OCI-LY3 (cell line): ENCODE data around the gene TMEM240.
A peak's percentile ranks its signal among the peaks of the same experiment; 100 is the strongest.
"Not testable (repeated sequence)": the region's sequence is repeated elsewhere in the genome, so short reads cannot be mapped to it uniquely, and the experiment has no call there.

Experiments used
- H2AFZ ChIP-seq: fragments of 200-600, 300-600 bp; shearing (Covaris generic); 2 replicates; pipeline ENCODE4 v1.6.0; 2014; ENCODE audit warnings: antibody characterized with exemption, low read depth, low read length
- H3K27ac ChIP-seq: fragments of 200-600, 300-600 bp; sonication (generic); 2 replicates; pipeline ENCODE4 v1.5.1; 2014; ENCODE audit warnings: mild to moderate bottlenecking, low read length, moderate library complexity, mixed read lengths
- H3K27me3 ChIP-seq: fragments of 200-600, 300-600 bp; sonication (generic); 2 replicates; pipeline ENCODE4 v1.6.1; 2014; ENCODE audit warnings: low read depth, low read length, mixed read lengths
- H3K36me3 ChIP-seq: fragments of 200-600, 300-600 bp; sonication (generic); replicated peaks from 2 replicates; pipeline ENCODE3; 2014; ENCODE audit warnings: low read depth, low read length, mixed read lengths
- H3K4me1 ChIP-seq: fragments of 300-600, 200-600 bp; sonication (generic); 2 replicates; pipeline ENCODE4 v1.6.1; 2014; ENCODE audit warnings: low read length, mixed read lengths
- H3K4me2 ChIP-seq: fragments of 200-600, 300-600 bp; sonication (generic); 2 replicates; pipeline ENCODE4 v1.6.1; 2014; ENCODE audit warnings: low read length, mixed read lengths
- H3K4me3 ChIP-seq: fragments of 300-600, 200-600 bp; sonication (generic); 2 replicates; pipeline ENCODE4 v1.5.1; 2014; ENCODE audit warnings: antibody characterized with exemption, mild to moderate bottlenecking, low read length, moderate library complexity
- H3K79me2 ChIP-seq: fragments of 300-600, 200-600 bp; shearing (Covaris generic); 2 replicates; pipeline ENCODE4 v1.6.1; 2014; ENCODE audit warnings: mild to moderate bottlenecking, low read length, mixed read lengths
- H3K9ac ChIP-seq: fragments of 300-600, 200-600 bp; shearing (Covaris generic); 2 replicates; pipeline ENCODE4 v1.6.0; 2014; ENCODE audit warnings: mild to moderate bottlenecking, low read length, moderate library complexity
- H3K9me3 ChIP-seq: fragments of 200-600, 300-600 bp; shearing (Covaris generic); 2 replicates; pipeline ENCODE4 v1.6.1; 2014; ENCODE audit warnings: low read length, mixed read lengths; ENCODE audit not compliant: insufficient read depth
- H4K20me1 ChIP-seq: fragments of 200-600, 300-600 bp; sonication (generic); 2 replicates; pipeline ENCODE4 v1.6.1; 2016; ENCODE audit warnings: low read length, mixed read lengths; ENCODE audit not compliant: insufficient read depth
- CTCF ChIP-seq: fragments of 200-600, 300-600 bp; sonication (generic); IDR thresholded peaks from 2 replicates; pipeline ENCODE4 v1.5.1; 2014; ENCODE audit warnings: antibody characterized with exemption, low read length, low read depth
- EZH2phosphoT487 ChIP-seq: fragments of 200-600 bp; shearing (Covaris generic); IDR thresholded peaks from 2 replicates; pipeline ENCODE4 v1.6.1; 2018; ENCODE audit warnings: antibody characterized with exemption, mixed run types, low read depth

TMEM240 gene

GRCh38 chr1:1517973-1518620 is 22.3 kb downstream of the TMEM240 start:
- Histone ChIP-seq H2AFZ (no peak overlapping the region), H3K4me3 (no peak overlapping the region), H3K9me3 (no peaks in the 10 kb centered on the region), H3K27me3 (no peaks in the 10 kb centered on the region), H3K79me2 (peaks cover 25% of the 10 kb centered on the region), H3K36me3 (peaks cover 4% of the 10 kb centered on the region), H3K9ac (no peak overlapping the region), H4K20me1 (no peaks in the 10 kb centered on the region), H3K4me2 (no peak overlapping the region), H3K27ac (no peak overlapping the region), H3K4me1 (no peaks in the 10 kb centered on the region)
- TF ChIP-seq EZH2phosphoT487 (no peak), CTCF (no peak)

GRCh38 chr1:1516923-1517322 is 23.5 kb downstream of the TMEM240 start:
- not testable (repeated sequence) for H3K27me3 ChIP-seq, H3K4me2 ChIP-seq, H4K20me1 ChIP-seq, H3K4me3 ChIP-seq, H3K36me3 ChIP-seq, H3K9me3 ChIP-seq, H3K27ac ChIP-seq, H3K9ac ChIP-seq, H3K4me1 ChIP-seq, H2AFZ ChIP-seq
- H3K79me2 ChIP-seq: peaks cover 32% of the 10 kb centered on the region

- H3K9me3 ChIP-seq, H3K4me1 ChIP-seq, H3K4me3 ChIP-seq, H3K36me3 ChIP-seq, H3K9ac ChIP-seq, H3K27ac ChIP-seq, H4K20me1 ChIP-seq, H3K27me3 ChIP-seq, H2AFZ ChIP-seq, H3K4me2 ChIP-seq: not testable (repeated sequence)
- peaks cover 43% of the 10 kb centered on the region for H3K79me2 ChIP-seq
Observed at GRCh38 chr1:1514376-1514775, 26.0 kb downstream of the TMEM240 start.

GRCh38 chr1:1513675-1514074 is 26.7 kb downstream of the TMEM240 start:
- H3K27ac ChIP-seq, H3K4me3 ChIP-seq, H3K9me3 ChIP-seq, H3K4me1 ChIP-seq, H4K20me1 ChIP-seq, H3K27me3 ChIP-seq, H3K9ac ChIP-seq, H2AFZ ChIP-seq, H3K36me3 ChIP-seq: not testable (repeated sequence)
- Histone ChIP-seq H3K4me2 (peak overlapping the region; percentile 30; the same call in 1 of the 2 replicates), H3K79me2 (peaks cover 43% of the 10 kb centered on the region)

- peaks cover 43% of the 10 kb centered on the region for H3K79me2 ChIP-seq
Observed at GRCh38 chr1:1512425-1512824, 28.0 kb downstream of the TMEM240 start.

GRCh38 chr1:1511533-1512285 is 28.7 kb downstream of the TMEM240 start, which contains the start of gene ATAD3A:
Gene ATAD3A, plus strand, starts transcription at chr1:1512162. Its CDS starts 107 bp downstream, at chr1:1512269.
- Histone ChIP-seq H3K9ac (peak within 1 kb of the TSS; percentile 96), H3K4me2 (peak within 1 kb of the TSS; percentile 92), H3K79me2 (peaks cover 43% of the 10 kb centered on the region), H3K9me3 (no peaks in the 10 kb centered on the region), H3K27ac (peak within 1 kb of the TSS; percentile 76), H3K4me3 (peak within 1 kb of the TSS; percentile 95), H4K20me1 (no peaks in the 10 kb centered on the region), H3K27me3 (no peaks in the 10 kb centered on the region), H3K36me3 (no peaks in the 10 kb centered on the region), H3K4me1 (peaks cover 6% of the 10 kb centered on the region), H2AFZ (peak within 1 kb of the TSS; percentile 42; the same call in 1 of the 2 replicates)
- TF ChIP-seq EZH2phosphoT487 (no peak), CTCF (no peak)

More at GRCh38 chr1:1512425-1512824, 28.0 kb downstream of the TMEM240 start:
- not testable (repeated sequence) for H2AFZ ChIP-seq, H3K36me3 ChIP-seq, H3K27me3 ChIP-seq, H3K27ac ChIP-seq, H3K4me1 ChIP-seq, H4K20me1 ChIP-seq, H3K9me3 ChIP-seq
- peak overlapping the region; percentile 95 for H3K4me3 ChIP-seq
- peak overlapping the region; percentile 52; the same call in 1 of the 2 replicates for H3K9ac ChIP-seq
- 0 out of 2 replicates have a peak overlapping the region, but pooled peaks have one; percentile 43 for H3K4me2 ChIP-seq
